HepG2 (cell line): ENCODE results near the gene ACADVL. TPM values are rescaled to one million over a fixed set of nuclear protein-coding genes. Genes with fewer than 3 reads are reported as not detected.

ENCODE experiments used
- ATAC-seq: fragments of 200-7000 bp; cut with Tn5 transposase; 3 replicates; pipeline ENCODE4 v1.9.1; 2020; ENCODE audit warnings: mild to moderate bottlenecking, moderate library complexity
- BruUV-seq: library from RNA; stranded (reverse); fragments of 400-500 nt; replicated peaks from 2 replicates; lab custom pipeline; 2021; lab: Mats Ljungman, UMichigan
- CTCF ChIA-PET: fragments of 300-600 bp; formaldehyde crosslinking; extraction: SDS; loops from one replicate; lab custom pipeline; 2021; ENCODE audit warnings: low total read pairs, inconsistent platforms, low intra/inter-chr PET ratio; lab: Yijun Ruan, JAX
- POLR2A ChIA-PET: fragments of 350-600 bp; sonication (Branson Sonifier 250); formaldehyde crosslinking; loops from one replicate; lab custom pipeline; 2020; ENCODE audit warnings: antibody characterized with exemption, inconsistent platforms; lab: Yijun Ruan, JAX
- DNase-seq: peaks from one replicate; pipeline ENCODE4 v3.0.0-alpha.2; 2015; ENCODE audit warnings: low spot score
- FAIRE-seq: peaks from 3 replicates; lab custom pipeline; 2011; peaks lifted over from hg19 to GRCh38; lab: Jason Lieb, UNC
- H2AFZ ChIP-seq: one replicate; pipeline ENCODE4 v1.6.1; 2011; ENCODE audit warnings: low read length, inconsistent platforms
- H3K27ac ChIP-seq: fragments of 300-600 bp; 3 replicates; pipeline ENCODE4 v1.8.0; 2011; ENCODE audit warnings: mixed run types, mild to moderate bottlenecking, mixed read lengths, low read length, inconsistent platforms; ENCODE audit not compliant: insufficient read depth; ENCODE audit errors: extremely low read length
- H3K27me3 ChIP-seq, 2 experiments: fragments of 200-600 bp in 1 of 2; 2 replicates in 1 of 2; 3 replicates in 1 of 2; pipeline versions ENCODE4 v1.6.0 to v1.8.0; 2011; ENCODE audit warnings: low read length in 2 of 2, mild to moderate bottlenecking in 2 of 2, moderate library complexity in 2 of 2, inconsistent platforms in 1 of 2; ENCODE audit not compliant: insufficient read depth in 2 of 2, control insufficient read depth in 1 of 2
- H3K36me3 ChIP-seq, 2 experiments: fragments of 200-600 bp in 1 of 2; replicated peaks in 1 of 2; 2 replicates in 1 of 2; 3 replicates in 1 of 2; pipeline versions ENCODE4 v1.5.1 to v1.8.0; 2011; ENCODE audit warnings: low read length in 2 of 2, inconsistent platforms in 1 of 2; ENCODE audit not compliant: insufficient read depth in 2 of 2, control insufficient read depth in 1 of 2
- H3K4me1 ChIP-seq: 2 replicates; pipeline ENCODE4 v1.5.1; 2012; ENCODE audit warnings: low read length, inconsistent platforms; ENCODE audit not compliant: insufficient read depth
- H3K4me2 ChIP-seq: 2 replicates; pipeline ENCODE4 v1.6.0; 2011; ENCODE audit warnings: low read depth, low read length, inconsistent platforms
- H3K4me3 ChIP-seq, 3 experiments: fragments of 200-600 bp in 1 of 3; sonication (generic), shearing (Covaris generic) in 1 of 3; replicated peaks in 1 of 3; 2 replicates each; pipeline ENCODE4 v1.5.1; 2011 to 2016; ENCODE audit warnings: low read length in 3 of 3, inconsistent platforms in 2 of 3, low read depth in 2 of 3, mild to moderate bottlenecking in 2 of 3, control low read depth in 1 of 3, mixed read lengths in 1 of 3; ENCODE audit not compliant: insufficient read depth in 1 of 3
- H3K79me2 ChIP-seq: one replicate; pipeline ENCODE4 v1.6.1; 2011; ENCODE audit warnings: low read length, inconsistent platforms; ENCODE audit not compliant: insufficient read depth
- H3K9ac ChIP-seq: 2 replicates; pipeline ENCODE4 v1.6.0; 2011; ENCODE audit warnings: mild to moderate bottlenecking, low read depth, low read length, inconsistent platforms; ENCODE audit not compliant: insufficient read depth
- H3K9me3 ChIP-seq: 2 replicates; pipeline ENCODE4 v1.5.1; 2012; ENCODE audit warnings: mild to moderate bottlenecking, low read length
- H4K20me1 ChIP-seq: 2 replicates; pipeline ENCODE4 v1.6.0; 2011; ENCODE audit warnings: inconsistent platforms, mild to moderate bottlenecking, low read length, moderate library complexity; ENCODE audit not compliant: insufficient read depth
- ELK4 ChIP-seq: sonication (generic); formaldehyde crosslinking; IDR thresholded peaks from 2 replicates; pipeline ENCODE4 v1.9.0; 2021; ENCODE audit warnings: missing genetic modification reagents, borderline replicate concordance
- ERF ChIP-seq: IDR thresholded peaks from 2 replicates; pipeline ENCODE4 v1.6.1; 2018; ENCODE audit warnings: missing biosample characterization, missing genetic modification reagents
- FOSL1 ChIP-seq: sonication (generic); formaldehyde crosslinking; IDR thresholded peaks from 2 replicates; pipeline ENCODE4 v1.9.0; 2021; ENCODE audit warnings: missing genetic modification reagents, borderline replicate concordance
- FOXA1 ChIP-seq, 2 experiments: fragments of 450-650 bp in 1 of 2; sonication (generic) in 1 of 2; formaldehyde crosslinking in 1 of 2; IDR thresholded peaks; 2 replicates each; pipeline versions ENCODE4 v1.4.0 to v1.6.1; 2016 to 2020; ENCODE audit warnings: missing genetic modification reagents in 1 of 2
- FOXP4 ChIP-seq: sonication (generic); formaldehyde crosslinking; IDR thresholded peaks from 2 replicates; pipeline ENCODE4 v1.4.0; 2020; ENCODE audit warnings: missing genetic modification reagents
- HIC2 ChIP-seq: sonication (generic); formaldehyde crosslinking; IDR thresholded peaks from 2 replicates; pipeline ENCODE4 v1.9.0; 2022; ENCODE audit warnings: low read depth, missing genetic modification reagents
- HNRNPL ChIP-seq: fragments of 200-400 bp; formaldehyde crosslinking; IDR thresholded peaks from 2 replicates; pipeline ENCODE4 v1.6.1; 2017; ENCODE audit warnings: mild to moderate bottlenecking, low read depth, low read length
- MATR3 ChIP-seq: sonication (generic); formaldehyde crosslinking; IDR thresholded peaks from 2 replicates; pipeline ENCODE4 v1.4.0; 2020; ENCODE audit warnings: missing genetic modification reagents
- MAZ ChIP-seq, 2 experiments: sonication (generic) in 1 of 2; formaldehyde crosslinking in 1 of 2; IDR thresholded peaks; 2 replicates each; pipeline versions ENCODE4 v1.5.0 to v1.6.1; 2012 to 2020; ENCODE audit warnings: low read depth in 2 of 2, mild to moderate bottlenecking in 2 of 2, borderline replicate concordance in 1 of 2, improper control_type of control experiment in 1 of 2, low read length in 1 of 2, missing genetic modification reagents in 1 of 2, moderate library complexity in 1 of 2
- MIER3 ChIP-seq: IDR thresholded peaks from 2 replicates; pipeline ENCODE4 v1.6.1; 2016; ENCODE audit warnings: missing compliant biosample characterization, borderline replicate concordance
- SRF ChIP-seq: IDR thresholded peaks from 2 replicates; pipeline ENCODE4 v1.6.1; 2011; ENCODE audit warnings: mild to moderate bottlenecking, low read depth, low read length, moderate library complexity
- ZMYM3 ChIP-seq: sonication (generic); formaldehyde crosslinking; IDR thresholded peaks from 2 replicates; pipeline ENCODE4 v1.5.1; 2020; ENCODE audit warnings: mild to moderate bottlenecking, missing genetic modification reagents
- ZNF263 ChIP-seq: sonication (generic); formaldehyde crosslinking; IDR thresholded peaks from 2 replicates; pipeline ENCODE4 v1.4.0; 2020; ENCODE audit warnings: missing genetic modification reagents
- ZNF704 ChIP-seq: sonication (generic); formaldehyde crosslinking; IDR thresholded peaks from 2 replicates; pipeline ENCODE4 v1.8.1; 2023; ENCODE audit warnings: mild to moderate bottlenecking, inconsistent platforms, moderate library complexity, missing genetic modification reagents, borderline replicate concordance
- ZNF761 ChIP-seq: sonication (generic); formaldehyde crosslinking; conservative IDR thresholded peaks from 2 replicates; pipeline ENCODE4 v1.4.0; 2020; ENCODE audit warnings: mild to moderate bottlenecking, missing genetic modification reagents
- whole genome bisulfite sequencing: methylation state at CpG from one replicate; pipeline ENCODE4 v1.1.6; 2017; ENCODE audit warnings: low lambda C conversion rate; 5-methylcytosine and 5-hydroxymethylcytosine counted together
- in situ Hi-C: cut with HindIII; loops from 2 replicates; pipeline ENCODE4 v1.10.0; 2017; ENCODE audit warnings: low pct_unique_long_range_greater_than_20kb; ENCODE audit not compliant: extremely low pct_ligation_motif_present
- intact Hi-C: fragments of 100-400 bp; cut with micrococcal nuclease; formaldehyde crosslinking; loops from one replicate; pipeline ENCODE4 v1.10.0; 2022; ENCODE audit not compliant: unreplicated experiment
- polyA plus RNA-seq, 8 experiments: library from polyadenylated mRNA; depleted of rRNA in 3 of 8; stranded (reverse) in 7 of 8; unstranded in 1 of 8; fragments of >200 nt; fragmentation: Illumina TruSeq in 4 of 8; extraction: Trizol in 4 of 8; gene quantifications; 2 replicates each; pipeline versions ENCODE4 v1.2.1 to v1.2.3, GENCODE V29; 2011 to 2016; ENCODE audit warnings: low read depth in 4 of 8, missing spikeins in 1 of 8, mixed read lengths in 1 of 8; ENCODE audit not compliant: insufficient read depth in 1 of 8
- total RNA-seq, 5 experiments: library from RNA; depleted of rRNA; stranded (reverse); fragments of >200 nt; fragmentation: Illumina TruSeq; extraction: Trizol; gene quantifications; 2 replicates each; pipeline ENCODE4 v1.2.3, GENCODE V29; 2016; ENCODE audit warnings: low read depth in 1 of 5

ACADVL gene
- total and polyA plus RNA-seq, 2 of the 13 experiments (the other 11 are each of a cell fraction or from before 2014, with no cell fraction given) = 219 to 412 TPM

GRCh38 chr17:7221278-7222092 is 1.7 kb downstream of the ACADVL start:
- ATAC-seq = no peak
- BruUV-seq = no TSS peak
- H3K4me1 ChIP-seq = peaks cover 47% of the 10 kb centered on the region
- TF ChIP-seq MAZ (IDR thresholded peaks at IDR 0.05; ENCODE audit: borderline replicate concordance, low read depth, low read length) (no peak), MAZ (CRISPR knock-in tag; IDR thresholded peaks at IDR 0.05; ENCODE audit: low read depth) (0 out of 2 replicates have a peak, but pooled peaks have one; percentile 8), MIER3 (CRISPR knock-in tag) (no peak), ZMYM3 (no peak), FOSL1 (no peak), HIC2 (CRISPR knock-in tag) (0 out of 2 replicates have a peak, but pooled peaks have one; percentile 37), ZNF704 (CRISPR knock-in tag) (no peak), ERF (CRISPR knock-in tag) (no peak), HNRNPL (peak; percentile 57; the same call in 1 of the 2 replicates), MATR3 (CRISPR knock-in tag) (no peak), ZNF761 (0 out of 2 replicates have a peak, but pooled peaks have one; percentile 43), FOXP4 (CRISPR knock-in tag) (no peak), SRF (no peak), ELK4 (CRISPR knock-in tag) (no peak), FOXA1 (IDR thresholded peaks at IDR 0.05) (no peak), FOXA1 (CRISPR knock-in tag; IDR thresholded peaks at IDR 0.05) (no peak), ZNF263 (CRISPR knock-in tag) (0 out of 2 replicates have a peak, but pooled peaks have one; percentile 7)

More at GRCh38 chr17:7221278-7222092, 1.7 kb downstream of the ACADVL start:
- CTCF ChIA-PET = interaction anchor here (1.3 kb wide), 1 partner anchor 75 kb away, joined by 6 read pairs; no protein-coding TSS in a partner anchor
- POLR2A ChIA-PET = interaction anchor here (0.8 to 6.8 kb wide), 13 partner anchors 14 to 186 kb away, joined by 3 to 140 read pairs (median 10); partner anchors contain the start of genes ASGR1, CTDNEP1, DVL2 and ELP5
- H3K79me2 ChIP-seq = peaks cover 14% of the 10 kb centered on the region
- H4K20me1 ChIP-seq = peaks cover 10% of the 10 kb centered on the region; the same call in 1 of the 2 replicates
- peak overlapping the region; percentile 99 for H3K4me2 ChIP-seq
- intact Hi-C loops (loop anchor here (1.0 kb wide), 1 partner anchor 59 kb away; no protein-coding TSS in a partner anchor), in situ Hi-C loops (no loop called here)
- H3K4me3 ChIP-seq = peak overlapping the region in 1 of 3 experiments; percentile 90; a peak in 2 of 6 replicates
- no peak for FAIRE-seq
- H2AFZ ChIP-seq = no peak overlapping the region
- H3K27ac ChIP-seq = peak overlapping the region; percentile 96
- 94% methylated on average over 9 of the region's 10 CpGs for WGBS
- H3K27me3 ChIP-seq = peaks cover 0 to 4% of the 10 kb centered on the region in 2 experiments; a peak in 2 of 5 replicates
- H3K9me3 ChIP-seq = no peaks in the 10 kb centered on the region
- DNase-seq = no peak
- H3K9ac ChIP-seq = peak overlapping the region; percentile 90; the same call in 1 of the 2 replicates
- H3K36me3 ChIP-seq = peaks cover 11 to 48% of the 10 kb centered on the region in 2 experiments; a peak in 4 of 5 replicates
